Activated naive CD8-positive, alpha-beta T cell treated with anti-CD3 and anti-CD28 coated beads for 36 hours (primary cell): Measurements from ENCODE around the gene SCLY. TPM values are rescaled to one million over a fixed set of nuclear protein-coding genes. Genes with fewer than 3 reads are reported as not detected.
A peak's percentile ranks its signal among the peaks of the same experiment; 100 is the strongest.

Experiments
- DNase-seq: peaks from one replicate; pipeline ENCODE4 v3.0.0; 2021
- H3K27ac Mint-ChIP-seq: one replicate; pipeline ENCODE4 v1.8.0; 2022; ENCODE audit warnings: mild to moderate bottlenecking, moderate library complexity, mixed read lengths
- H3K27me3 Mint-ChIP-seq: one replicate; pipeline ENCODE4 v1.8.0; 2022; ENCODE audit warnings: mild to moderate bottlenecking, mixed read lengths
- H3K36me3 Mint-ChIP-seq: one replicate; pipeline ENCODE4 v1.8.0; 2021; ENCODE audit warnings: mild to moderate bottlenecking, mixed read lengths
- H3K4me1 Mint-ChIP-seq: one replicate; pipeline ENCODE4 v1.8.0; 2021; ENCODE audit warnings: mixed read lengths
- H3K4me3 Mint-ChIP-seq: one replicate; pipeline ENCODE4 v1.8.0; 2022; ENCODE audit warnings: mild to moderate bottlenecking, moderate library complexity, mixed read lengths
- H3K9me3 Mint-ChIP-seq: one replicate; pipeline ENCODE4 v1.8.0; 2022; ENCODE audit warnings: mixed read lengths
- total RNA-seq, 2 experiments: library from RNA; stranded (reverse); gene quantifications; one replicate each; pipeline ENCODE4 v1.2.3, GENCODE V29; 2021

Gene SCLY
- total RNA-seq, 2 experiments from 2014 or later: 71.6 to 72.9 TPM

GRCh38 chr2:238077292-238077691 lies 16.5 kb downstream of the SCLY start:
- H3K27me3 Mint-ChIP-seq: no peaks in the 10 kb centered on the region
- no peak overlapping the region for H3K4me3 Mint-ChIP-seq
- peaks cover 5% of the 10 kb centered on the region for H3K9me3 Mint-ChIP-seq
- no peak for DNase-seq
- H3K4me1 Mint-ChIP-seq: peaks cover 13% of the 10 kb centered on the region
- H3K36me3 Mint-ChIP-seq: peaks cover 89% of the 10 kb centered on the region
- H3K27ac Mint-ChIP-seq: peak overlapping the region; percentile 51

- DNase-seq: no peak
- Mint-ChIP-seq H3K36me3 (peaks cover 81% of the 10 kb centered on the region), H3K9me3 (peaks cover 2% of the 10 kb centered on the region), H3K27me3 (no peaks in the 10 kb centered on the region), H3K27ac (no peak overlapping the region), H3K4me3 (no peak overlapping the region), H3K4me1 (peaks cover 11% of the 10 kb centered on the region)
Observed at GRCh38 chr2:238079874-238080327, 19.1 kb downstream of the SCLY start.

DNA sequence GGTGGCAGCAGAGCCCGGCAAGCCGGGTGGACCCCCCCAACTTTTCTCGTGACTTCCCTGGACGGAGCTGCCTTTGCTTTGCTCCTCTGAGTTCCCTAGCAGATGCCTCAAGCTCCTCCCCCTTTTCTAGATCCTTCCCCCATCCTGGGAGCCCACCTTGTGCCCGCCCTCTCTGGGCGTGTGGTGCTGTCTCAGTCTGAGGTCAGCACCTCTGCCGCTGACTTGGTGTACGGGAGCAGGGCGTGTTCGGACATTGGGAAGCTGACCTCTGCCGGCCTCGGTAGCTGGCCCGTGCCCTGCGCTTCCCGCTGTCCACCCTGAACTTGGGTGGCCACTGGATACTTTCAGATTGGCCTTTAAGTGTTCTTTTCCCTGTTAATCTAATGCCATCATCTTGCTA lies 19.7 kb downstream of the SCLY start:
- Mint-ChIP-seq H3K9me3 (peaks cover 2% of the 10 kb centered on the region), H3K27ac (no peak overlapping the region), H3K4me1 (peaks cover 8% of the 10 kb centered on the region), H3K4me3 (no peak overlapping the region), H3K36me3 (peaks cover 81% of the 10 kb centered on the region), H3K27me3 (no peaks in the 10 kb centered on the region)
- DNase-seq: no peak

DNA sequence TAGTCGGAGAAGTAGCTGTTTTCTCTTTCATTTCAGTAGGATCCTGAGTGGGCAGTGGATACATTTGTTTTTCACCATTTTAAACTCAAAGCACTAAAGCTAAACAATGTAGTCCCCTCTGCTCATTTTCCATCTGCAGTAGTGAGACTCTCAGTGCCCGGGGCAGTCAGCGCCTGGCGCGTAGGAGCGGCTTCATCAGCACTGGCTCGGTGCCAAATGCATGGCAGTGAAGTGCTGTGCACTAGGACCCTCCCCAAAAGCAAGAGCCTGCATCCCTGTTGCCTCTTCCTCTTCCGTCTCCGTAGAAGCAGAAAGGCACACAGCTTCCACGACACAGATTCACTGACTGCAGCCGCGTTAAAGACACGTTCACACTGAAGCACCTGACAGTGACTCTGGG lies 20.3 kb downstream of the SCLY start:
- Mint-ChIP-seq H3K4me3 (no peak overlapping the region), H3K27me3 (no peaks in the 10 kb centered on the region), H3K4me1 (peaks cover 8% of the 10 kb centered on the region), H3K27ac (no peak overlapping the region), H3K36me3 (peaks cover 81% of the 10 kb centered on the region), H3K9me3 (peaks cover 2% of the 10 kb centered on the region)
- DNase-seq: no peak

GRCh38 chr2:238081561-238081960 lies 20.8 kb downstream of the SCLY start:
- Mint-ChIP-seq H3K4me3 (no peak overlapping the region), H3K27me3 (no peaks in the 10 kb centered on the region), H3K27ac (no peak overlapping the region), H3K4me1 (peaks cover 8% of the 10 kb centered on the region), H3K36me3 (peaks cover 81% of the 10 kb centered on the region), H3K9me3 (peaks cover 2% of the 10 kb centered on the region)
- no peak for DNase-seq

- Mint-ChIP-seq H3K36me3 (peaks cover 80% of the 10 kb centered on the region), H3K27ac (no peak overlapping the region), H3K27me3 (no peaks in the 10 kb centered on the region), H3K4me3 (no peak overlapping the region), H3K4me1 (peaks cover 4% of the 10 kb centered on the region), H3K9me3 (no peaks in the 10 kb centered on the region)
- no peak for DNase-seq
Observed at GRCh38 chr2:238082151-238082550, 21.4 kb downstream of the SCLY start.

- Mint-ChIP-seq H3K36me3 (peaks cover 80% of the 10 kb centered on the region), H3K4me3 (no peak overlapping the region), H3K9me3 (no peaks in the 10 kb centered on the region), H3K27ac (no peak overlapping the region), H3K4me1 (peaks cover 2% of the 10 kb centered on the region), H3K27me3 (no peaks in the 10 kb centered on the region)
- DNase-seq: no peak
Observed at GRCh38 chr2:238082827-238083226, 22.0 kb downstream of the SCLY start.

DNA sequence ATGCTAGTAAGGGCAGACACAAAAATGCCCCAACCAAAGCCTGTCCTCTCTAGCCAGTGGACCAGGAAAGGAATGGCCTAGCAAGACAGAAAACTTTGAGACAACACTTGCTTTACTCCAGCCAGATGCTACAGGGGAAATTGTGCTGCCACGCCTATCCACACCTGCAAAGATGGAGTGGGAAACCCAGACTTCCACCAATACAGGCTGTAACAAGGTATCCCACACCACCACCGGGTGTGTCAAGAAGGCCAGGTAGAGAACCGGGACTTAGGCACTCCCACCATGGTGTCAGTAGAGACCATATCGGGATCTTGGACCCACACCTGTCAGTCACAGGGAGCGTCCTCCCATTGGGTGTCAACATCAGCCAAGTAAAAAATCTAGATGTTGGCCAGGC lies 23.1 kb downstream of the SCLY start:
- Mint-ChIP-seq H3K4me1 (peaks cover 2% of the 10 kb centered on the region), H3K4me3 (no peak overlapping the region), H3K36me3 (peaks cover 76% of the 10 kb centered on the region), H3K9me3 (no peaks in the 10 kb centered on the region), H3K27me3 (no peaks in the 10 kb centered on the region), H3K27ac (no peak overlapping the region)
- no peak for DNase-seq

GRCh38 chr2:238084761-238085160 lies 24.0 kb downstream of the SCLY start:
- Mint-ChIP-seq H3K4me3 (no peak overlapping the region), H3K36me3 (peaks cover 70% of the 10 kb centered on the region), H3K27me3 (no peaks in the 10 kb centered on the region), H3K4me1 (peaks cover 2% of the 10 kb centered on the region), H3K9me3 (no peaks in the 10 kb centered on the region), H3K27ac (no peak overlapping the region)
- no peak for DNase-seq

GRCh38 chr2:238085899-238086298 lies 25.1 kb downstream of the SCLY start:
- Mint-ChIP-seq H3K4me1 (peaks cover 2% of the 10 kb centered on the region), H3K9me3 (no peaks in the 10 kb centered on the region), H3K27ac (no peak overlapping the region), H3K36me3 (peaks cover 62% of the 10 kb centered on the region), H3K27me3 (no peaks in the 10 kb centered on the region), H3K4me3 (no peak overlapping the region)
- DNase-seq: no peak

GRCh38 chr2:238087211-238087610 lies 26.4 kb downstream of the SCLY start:
- no peak overlapping the region for H3K4me3 Mint-ChIP-seq
- no peak overlapping the region for H3K27ac Mint-ChIP-seq
- DNase-seq: no peak
- H3K27me3 Mint-ChIP-seq: no peaks in the 10 kb centered on the region
- peaks cover 57% of the 10 kb centered on the region for H3K36me3 Mint-ChIP-seq
- H3K4me1 Mint-ChIP-seq: no peaks in the 10 kb centered on the region
- H3K9me3 Mint-ChIP-seq: no peaks in the 10 kb centered on the region

GRCh38 chr2:238090887-238091286 lies 30.1 kb downstream of the SCLY start:
- Mint-ChIP-seq H3K36me3 (peaks cover 36% of the 10 kb centered on the region), H3K9me3 (no peaks in the 10 kb centered on the region), H3K27ac (no peak overlapping the region), H3K27me3 (no peaks in the 10 kb centered on the region), H3K4me1 (no peaks in the 10 kb centered on the region), H3K4me3 (no peak overlapping the region)
- DNase-seq: no peak

DNA sequence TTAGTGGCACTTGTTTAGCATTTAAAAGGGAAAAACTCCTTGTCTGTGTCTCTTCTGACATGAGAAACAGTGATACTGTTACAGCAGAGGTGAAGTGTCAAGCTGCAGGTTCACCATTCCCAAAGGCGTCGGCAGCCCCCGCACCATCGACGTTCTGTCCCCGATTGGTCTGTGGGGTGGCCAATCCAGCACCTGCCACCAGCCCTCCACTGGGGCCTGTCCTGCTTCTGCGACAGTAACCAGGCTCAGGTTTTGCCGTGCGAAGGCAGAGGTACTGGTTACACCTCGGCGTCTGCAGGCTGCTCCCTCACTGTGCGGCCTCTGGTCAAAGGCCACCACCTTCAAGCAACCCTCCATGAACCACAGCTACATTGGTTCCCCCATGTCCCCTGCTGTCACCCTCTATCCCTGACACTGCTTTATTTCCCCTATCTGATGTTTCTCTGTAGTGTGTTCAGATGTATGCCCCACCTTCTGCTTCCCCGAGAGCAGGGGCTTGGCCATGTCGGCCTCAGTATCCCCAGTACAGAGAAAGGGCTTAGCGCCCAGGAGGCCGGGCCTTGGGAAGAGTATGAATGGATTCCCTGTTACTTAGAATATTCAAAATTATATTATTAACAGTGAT lies 30.7 kb downstream of the SCLY start:
- H3K4me1 Mint-ChIP-seq: no peaks in the 10 kb centered on the region
- H3K9me3 Mint-ChIP-seq: no peaks in the 10 kb centered on the region
- DNase-seq: no peak
- no peak overlapping the region for H3K27ac Mint-ChIP-seq
- H3K36me3 Mint-ChIP-seq: peaks cover 30% of the 10 kb centered on the region
- no peak overlapping the region for H3K4me3 Mint-ChIP-seq
- no peaks in the 10 kb centered on the region for H3K27me3 Mint-ChIP-seq

- Mint-ChIP-seq H3K9me3 (no peaks in the 10 kb centered on the region), H3K4me3 (no peak overlapping the region), H3K27me3 (no peaks in the 10 kb centered on the region), H3K36me3 (peaks cover 25% of the 10 kb centered on the region), H3K27ac (no peak overlapping the region), H3K4me1 (no peaks in the 10 kb centered on the region)
- no peak for DNase-seq
Observed at GRCh38 chr2:238092486-238093035, 31.8 kb downstream of the SCLY start.

- H3K27me3 Mint-ChIP-seq: no peaks in the 10 kb centered on the region
- H3K4me3 Mint-ChIP-seq: peak overlapping the region; percentile 37
- H3K36me3 Mint-ChIP-seq: peaks cover 22% of the 10 kb centered on the region
- DNase-seq: no peak
- no peaks in the 10 kb centered on the region for H3K4me1 Mint-ChIP-seq
- H3K27ac Mint-ChIP-seq: no peak overlapping the region
- H3K9me3 Mint-ChIP-seq: no peaks in the 10 kb centered on the region
Observed at GRCh38 chr2:238093181-238094140, 32.7 kb downstream of the SCLY start.
